ENCODE results near the gene NOP14.

- TF ChIP-seq CTCF (IDR thresholded peaks at IDR 0.05) (no peak), POLR2A (IDR thresholded peaks at IDR 0.05; ENCODE audit: low read depth) (no peak), EP300 (IDR thresholded peaks at IDR 0.05) (no peak)
Measured at GRCh38 chr4:2933566-2934076, 29.6 kb downstream of the NOP14 start.
